Measurements from ENCODE around the gene S100P. TPM values are rescaled to one million over a fixed set of nuclear protein-coding genes. Genes with fewer than 3 reads are reported as not detected.
A peak's percentile ranks its signal among the peaks of the same experiment; 100 is the strongest.

S100P gene
- total RNA-seq, 4 donors from 2014 or later = 0.60 to 10.9 (median 1.1) TPM; not detected in 1

GRCh38 chr4:6655924-6656323, 37.8 kb upstream of the S100P start:
- DNase-seq (ENCODE audit: low spot score) = no peak
- no peak for TF ChIP-seq CTCF (IDR thresholded peaks at IDR 0.05)
- no peak for ATAC-seq (ENCODE audit: low FRiP score)

- no peak for TF ChIP-seq CTCF (IDR thresholded peaks at IDR 0.05)
- DNase-seq (ENCODE audit: low spot score) (no peak), ATAC-seq (ENCODE audit: low FRiP score) (no peak)
Measured at GRCh38 chr4:6657242-6658208, 36.2 kb upstream of the S100P start.

GRCh38 chr4:6658209-6658595, 35.5 kb upstream of the S100P start:
- no peak for DNase-seq (ENCODE audit: low spot score)
- ATAC-seq (ENCODE audit: low FRiP score) = no peak
- TF ChIP-seq CTCF (IDR thresholded peaks at IDR 0.05) = no peak

- ATAC-seq (ENCODE audit: low FRiP score) (peak; percentile 71), DNase-seq (ENCODE audit: low spot score) (no peak)
- no peak for TF ChIP-seq CTCF (IDR thresholded peaks at IDR 0.05)
Measured at GRCh38 chr4:6658597-6659075, 35.0 kb upstream of the S100P start.

- TF ChIP-seq CTCF (IDR thresholded peaks at IDR 0.05) = no peak
- no peak for DNase-seq (ENCODE audit: low spot score)
- ATAC-seq (ENCODE audit: low FRiP score) = no peak
Measured at GRCh38 chr4:6659897-6660296, 33.8 kb upstream of the S100P start.

- TF ChIP-seq CTCF (IDR thresholded peaks at IDR 0.05) = no peak
- no peak for ATAC-seq (ENCODE audit: low FRiP score)
- no peak for DNase-seq (ENCODE audit: low spot score)
Measured at GRCh38 chr4:6660430-6660829, 33.2 kb upstream of the S100P start.

- no peak for TF ChIP-seq CTCF (IDR thresholded peaks at IDR 0.05)
- no peak for ATAC-seq (ENCODE audit: low FRiP score)
- no peak for DNase-seq (ENCODE audit: low spot score)
Measured at GRCh38 chr4:6662591-6662990, 31.1 kb upstream of the S100P start.
